ENCODE data around the gene HSD17B3. TPM values are rescaled to one million over a fixed set of nuclear protein-coding genes. Genes with fewer than 3 reads are reported as not detected.

The HSD17B3 gene
- total and polyA plus RNA-seq, 10 of the 15 experiments (the other 5 are each of a cell fraction or from before 2014, with no cell fraction given), result not detected

DNA sequence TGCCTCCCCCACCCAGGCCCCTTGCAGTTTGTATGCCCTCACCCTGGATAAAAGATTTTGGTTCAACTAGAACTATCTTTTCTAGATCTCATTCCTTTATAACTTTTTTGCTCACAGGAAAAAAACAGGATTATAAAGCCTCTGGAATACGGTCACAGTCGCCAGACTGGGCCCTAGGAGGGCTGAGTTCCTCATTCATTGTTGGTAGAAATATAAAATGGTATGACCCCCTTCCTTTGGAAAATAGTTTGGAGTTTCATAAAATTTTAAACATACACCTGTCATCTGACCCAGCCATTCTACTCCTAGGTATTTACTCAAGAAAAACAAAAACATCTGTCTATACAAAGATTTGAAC is 82.1 kb downstream of the HSD17B3 start:
- H3K36me3 ChIP-seq (ENCODE audit: control insufficient read depth in 2 of 2, insufficient read depth in 2 of 2, low read length in 1 of 2), result no peaks in the 10 kb centered on the region
- H3K27ac ChIP-seq (ENCODE audit: control insufficient read depth, insufficient read depth), result no peak overlapping the region
- H3K4me2 ChIP-seq (ENCODE audit: control insufficient read depth, insufficient read depth), result no peak overlapping the region
- ChIA-PET SMC1A (ENCODE audit: uncharacterized antibody, unreplicated experiment) (no interaction called here), RAD21 (ENCODE audit: unreplicated experiment) (no interaction called here), POLR2A (no interaction called here), CTCF (no interaction called here)
- BruUV-seq (replicated peaks), result no TSS peak
- H3K4me3 ChIP-seq, result no peak overlapping the region
- DNase-seq (ENCODE audit: low read depth, low spot score) (no peak), ATAC-seq (no peak), FAIRE-seq (no peak)
- 95% methylated on average over 2 of the region's 2 CpGs for WGBS (ENCODE audit: insufficient coverage, insufficient replicate concordance, low lambda C conversion rate, missing lambda C conversion rate)
- in situ Hi-C loops (cut with MboI), result loop anchor here (25.0 kb wide), 1 partner anchor 1533 kb away; no protein-coding TSS in a partner anchor
- peaks cover 6% of the 10 kb centered on the region for H3K4me1 ChIP-seq (ENCODE audit: control insufficient read depth, insufficient read depth, low read length)
- no peaks in the 10 kb centered on the region for H3K79me2 ChIP-seq (ENCODE audit: control insufficient read depth, insufficient read depth, low read length)
- no peaks in the 10 kb centered on the region; the same call in 2 of the 3 replicates for H3K9me3 ChIP-seq (replicated peaks; ENCODE audit: control insufficient read depth, insufficient read depth, low read length)
- H3K9ac ChIP-seq (ENCODE audit: control insufficient read depth, insufficient read depth, low read length), result no peak overlapping the region
- H3K27me3 ChIP-seq (replicated peaks in 1 of 2; ENCODE audit: control insufficient read depth in 2 of 2, insufficient read depth in 2 of 2, low read length in 1 of 2), result peaks cover 0 to 2% of the 10 kb centered on the region in 2 experiments; a peak in 1 of 4 replicates
- intact Hi-C loops (cut with micrococcal nuclease; ENCODE audit: unreplicated experiment), result loop anchor here (5.0 to 10.0 kb wide), 6 partner anchors 83 to 1535 kb away; no protein-coding TSS in a partner anchor
- H4K20me1 ChIP-seq (ENCODE audit: control insufficient read depth, insufficient read depth), result no peaks in the 10 kb centered on the region
- TF ChIP-seq CBFB (IDR thresholded peaks at IDR 0.05; ENCODE audit: low read depth), result no peak
- no peak for TF ChIP-seq EZH2 (IDR thresholded peaks at IDR 0.05; ENCODE audit: borderline replicate concordance, control insufficient read depth, low read depth, low read length)
- no peak for TF ChIP-seq BRCA1 (IDR thresholded peaks at IDR 0.05; ENCODE audit: low read depth, low read length)
- TF ChIP-seq CHD1 (IDR thresholded peaks at IDR 0.05; ENCODE audit: low read depth, low read length), result no peak
- TF ChIP-seq, protein P1, sequence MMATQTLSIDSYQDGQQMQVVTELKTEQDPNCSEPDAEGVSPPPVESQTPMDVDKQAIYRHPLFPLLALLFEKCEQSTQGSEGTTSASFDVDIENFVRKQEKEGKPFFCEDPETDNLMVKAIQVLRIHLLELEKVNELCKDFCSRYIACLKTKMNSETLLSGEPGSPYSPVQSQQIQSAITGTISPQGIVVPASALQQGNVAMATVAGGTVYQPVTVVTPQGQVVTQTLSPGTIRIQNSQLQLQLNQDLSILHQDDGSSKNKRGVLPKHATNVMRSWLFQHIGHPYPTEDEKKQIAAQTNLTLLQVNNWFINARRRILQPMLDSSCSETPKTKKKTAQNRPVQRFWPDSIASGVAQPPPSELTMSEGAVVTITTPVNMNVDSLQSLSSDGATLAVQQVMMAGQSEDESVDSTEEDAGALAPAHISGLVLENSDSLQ (IDR thresholded peaks at IDR 0.05), result no peak
- TF ChIP-seq NR2C1 (IDR thresholded peaks at IDR 0.05), result no peak
- no peak for TF ChIP-seq FOXM1 (IDR thresholded peaks at IDR 0.05; ENCODE audit: low read depth, low read length)
- TF ChIP-seq ASH2L (IDR thresholded peaks at IDR 0.05; ENCODE audit: borderline replicate concordance, low read depth), result no peak
- TF ChIP-seq, protein P2, sequence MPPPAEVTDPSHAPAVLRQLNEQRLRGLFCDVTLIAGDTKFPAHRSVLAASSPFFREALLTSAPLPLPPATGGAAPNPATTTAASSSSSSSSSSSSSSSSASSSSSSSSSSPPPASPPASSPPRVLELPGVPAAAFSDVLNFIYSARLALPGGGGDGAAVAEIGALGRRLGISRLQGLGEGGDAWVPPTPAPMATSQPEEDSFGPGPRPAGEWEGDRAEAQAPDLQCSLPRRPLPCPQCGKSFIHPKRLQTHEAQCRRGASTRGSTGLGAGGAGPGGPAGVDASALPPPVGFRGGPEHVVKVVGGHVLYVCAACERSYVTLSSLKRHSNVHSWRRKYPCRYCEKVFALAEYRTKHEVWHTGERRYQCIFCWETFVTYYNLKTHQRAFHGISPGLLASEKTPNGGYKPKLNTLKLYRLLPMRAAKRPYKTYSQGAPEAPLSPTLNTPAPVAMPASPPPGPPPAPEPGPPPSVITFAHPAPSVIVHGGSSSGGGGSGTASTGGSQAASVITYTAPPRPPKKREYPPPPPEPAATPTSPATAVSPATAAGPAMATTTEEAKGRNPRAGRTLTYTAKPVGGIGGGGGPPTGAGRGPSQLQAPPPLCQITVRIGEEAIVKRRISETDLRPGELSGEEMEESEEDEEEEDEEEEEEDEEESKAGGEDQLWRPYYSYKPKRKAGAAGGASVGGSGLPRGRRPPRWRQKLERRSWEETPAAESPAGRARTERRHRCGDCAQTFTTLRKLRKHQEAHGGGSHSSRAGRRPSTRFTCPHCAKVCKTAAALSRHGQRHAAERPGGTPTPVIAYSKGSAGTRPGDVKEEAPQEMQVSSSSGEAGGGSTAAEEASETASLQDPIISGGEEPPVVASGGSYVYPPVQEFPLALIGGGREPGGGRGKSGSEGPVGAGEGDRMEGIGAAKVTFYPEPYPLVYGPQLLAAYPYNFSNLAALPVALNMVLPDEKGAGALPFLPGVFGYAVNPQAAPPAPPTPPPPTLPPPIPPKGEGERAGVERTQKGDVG (CRISPR knock-in tag; IDR thresholded peaks at IDR 0.05), result no peak
- TF ChIP-seq EP300 (IDR thresholded peaks at IDR 0.05; ENCODE audit: borderline replicate concordance in 1 of 2, control insufficient read depth in 1 of 2, low read depth in 2 of 2, low read length in 2 of 2), result no peak
- no peak for TF ChIP-seq SREBF1 (IDR thresholded peaks at IDR 0.05; ENCODE audit: low read length)
- no peak for TF ChIP-seq STAT3 (IDR thresholded peaks at IDR 0.05; ENCODE audit: low read depth, low read length)
- no peak for TF ChIP-seq MYB (IDR thresholded peaks at IDR 0.05; ENCODE audit: borderline replicate concordance, low read depth, low read length)
- TF ChIP-seq MTA3 (IDR thresholded peaks at IDR 0.05; ENCODE audit: borderline replicate concordance, low read length), result no peak
- no peak for TF ChIP-seq ETV6 (conservative IDR thresholded peaks at IDR 0.05 in 1 of 2, IDR thresholded peaks at IDR 0.05 in 1 of 2; ENCODE audit: borderline replicate concordance in 1 of 2, low read depth in 1 of 2)
- no peak for TF ChIP-seq ESRRA (IDR thresholded peaks at IDR 0.05; ENCODE audit: low read length)
- TF ChIP-seq, protein P3, sequence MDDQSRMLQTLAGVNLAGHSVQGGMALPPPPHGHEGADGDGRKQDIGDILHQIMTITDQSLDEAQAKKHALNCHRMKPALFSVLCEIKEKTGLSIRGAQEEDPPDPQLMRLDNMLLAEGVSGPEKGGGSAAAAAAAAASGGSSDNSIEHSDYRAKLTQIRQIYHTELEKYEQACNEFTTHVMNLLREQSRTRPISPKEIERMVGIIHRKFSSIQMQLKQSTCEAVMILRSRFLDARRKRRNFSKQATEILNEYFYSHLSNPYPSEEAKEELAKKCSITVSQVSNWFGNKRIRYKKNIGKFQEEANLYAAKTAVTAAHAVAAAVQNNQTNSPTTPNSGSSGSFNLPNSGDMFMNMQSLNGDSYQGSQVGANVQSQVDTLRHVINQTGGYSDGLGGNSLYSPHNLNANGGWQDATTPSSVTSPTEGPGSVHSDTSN (IDR thresholded peaks at IDR 0.05; ENCODE audit: insufficient replicate concordance, low read depth, low read length), result no peak
- H2AFZ ChIP-seq (ENCODE audit: control insufficient read depth, low read depth, low read length), result no peak overlapping the region
